Middle frontal gyrus (tissue), 1 donor: ENCODE data around the gene AFAP1.

Experiments used
- DNase-seq: peaks from one replicate; pipeline ENCODE4 v3.0.0-alpha.2; 2015; ENCODE audit warnings: low spot score; ENCODE audit errors: extremely low spot score

AFAP1 gene

GRCh38 chr4:7844594-7844991 is 95.1 kb downstream of the AFAP1 start:
- no peak for DNase-seq

- no peak for DNase-seq
Measured at GRCh38 chr4:7843831-7844593, 95.6 kb downstream of the AFAP1 start.

- DNase-seq, result no peak
Measured at GRCh38 chr4:7842384-7843279, 97.0 kb downstream of the AFAP1 start.

GRCh38 chr4:7841894-7842293 is 97.8 kb downstream of the AFAP1 start:
- no peak for DNase-seq

- DNase-seq, result no peak
Measured at GRCh38 chr4:7841071-7841470, 98.6 kb downstream of the AFAP1 start.

GRCh38 chr4:7839856-7840255 is 99.8 kb downstream of the AFAP1 start:
- DNase-seq, result no peak

- DNase-seq, result no peak
Measured at GRCh38 chr4:7838136-7838782, 101.4 kb downstream of the AFAP1 start.

- no peak for DNase-seq
Measured at GRCh38 chr4:7837597-7838135, 102.0 kb downstream of the AFAP1 start.

GRCh38 chr4:7831858-7832730 is 107.6 kb downstream of the AFAP1 start:
- no peak for DNase-seq

- no peak for DNase-seq
Measured at GRCh38 chr4:7831330-7831729, 108.3 kb downstream of the AFAP1 start.

- DNase-seq, result no peak
Measured at GRCh38 chr4:7830747-7831146, 108.9 kb downstream of the AFAP1 start.

GRCh38 chr4:7829652-7830580 is 109.7 kb downstream of the AFAP1 start:
- DNase-seq, result no peak

GRCh38 chr4:7828793-7829301 is 110.8 kb downstream of the AFAP1 start:
- no peak for DNase-seq

- DNase-seq, result no peak
Measured at GRCh38 chr4:7828011-7828720, 111.5 kb downstream of the AFAP1 start.

GRCh38 chr4:7827566-7827965 is 112.1 kb downstream of the AFAP1 start:
- DNase-seq, result no peak

- no peak for DNase-seq
Measured at GRCh38 chr4:7826909-7827306, 112.8 kb downstream of the AFAP1 start.

GRCh38 chr4:7826176-7826908 is 113.3 kb downstream of the AFAP1 start:
- no peak for DNase-seq

- no peak for DNase-seq
Measured at GRCh38 chr4:7824218-7824617, 115.4 kb downstream of the AFAP1 start.
